H1 (cell line): ENCODE measurements around the gene COLQ. TPM values are rescaled to one million over a fixed set of nuclear protein-coding genes. Genes with fewer than 3 reads are reported as not detected.

Source experiments
- EGR1 ChIP-seq: IDR thresholded peaks from 2 replicates; pipeline ENCODE4 v1.6.1; 2011; ENCODE audit warnings: low read depth, low read length, borderline replicate concordance
- GABPA ChIP-seq: IDR thresholded peaks from 2 replicates; pipeline ENCODE4 v1.6.1; 2011; ENCODE audit warnings: mild to moderate bottlenecking, low read length, moderate library complexity, borderline replicate concordance; ENCODE audit not compliant: insufficient read depth
- NANOG ChIP-seq: IDR thresholded peaks from 2 replicates; pipeline ENCODE4 v1.6.1; 2011; ENCODE audit warnings: low read length, low read depth, mild to moderate bottlenecking, inconsistent platforms; ENCODE audit not compliant: insufficient read depth, poor library complexity, severe bottlenecking
- POLR2A ChIP-seq, 2 experiments: IDR thresholded peaks; 1 replicate in 1 of 2; 2 replicates in 1 of 2; pipeline ENCODE4 v1.6.1; 2011; ENCODE audit warnings: low read depth in 2 of 2, low read length in 2 of 2, mild to moderate bottlenecking in 2 of 2; ENCODE audit errors: control extremely low read depth in 1 of 2
- SIRT6 ChIP-seq: IDR thresholded peaks from one replicate; pipeline ENCODE4 v1.7.1; 2012; ENCODE audit warnings: low read length, inconsistent platforms
- SRF ChIP-seq: IDR thresholded peaks from 2 replicates; pipeline ENCODE4 v1.6.1; 2011; ENCODE audit warnings: mild to moderate bottlenecking, low read depth, low read length, moderate library complexity
- TCF12 ChIP-seq: IDR thresholded peaks from 2 replicates; pipeline ENCODE4 v1.6.1; 2011; ENCODE audit warnings: low read depth, mild to moderate bottlenecking, low read length
- YY1 ChIP-seq: IDR thresholded peaks from 2 replicates; pipeline ENCODE4 v1.6.1; 2011; ENCODE audit warnings: low read depth, mild to moderate bottlenecking, low read length
- polyA plus RNA-seq, 7 experiments: library from polyadenylated mRNA; depleted of rRNA in 3 of 7; stranded (reverse) in 5 of 7; unstranded in 2 of 7; fragments of >200 nt in 5 of 7; fragments of 200-250 nt in 2 of 7; gene quantifications; 1 replicate in 5 of 7; 2 replicates in 1 of 7; 4 replicates in 1 of 7; pipeline versions ENCODE4 v1.2.1 to v1.2.3, GENCODE V29; 2011 to 2013; ENCODE audit warnings: missing spikeins in 2 of 7, mixed read lengths in 2 of 7
- total RNA-seq: library from RNA; stranded (reverse); fragmentation: NEBNext Ultra II Directional; extraction: Animal tissue kit (Norgen Biotek cat#: 25700); gene quantifications from 2 replicates; pipeline ENCODE4 v1.2.1, GENCODE V29; 2021

The COLQ gene
- total and polyA plus RNA-seq, 2 of the 8 experiments (the other 6 are each of a cell fraction or from before 2014, with no cell fraction given) = 1.5 to 1.9 TPM

- TF ChIP-seq GABPA (no peak), POLR2A (IDR thresholded peaks at IDR 0.05; ENCODE audit: control extremely low read depth in 1 of 2, low read depth in 2 of 2, low read length in 2 of 2) (no peak), NANOG (no peak), SIRT6 (no peak), EGR1 (no peak), TCF12 (no peak), SRF (no peak), YY1 (no peak)
Measured at GRCh38 chr3:15434756-15435155, 86.8 kb downstream of the COLQ start (continued).
